K562 treated with DMSO at 1 percent for 12 hours (cell line): ENCODE data around the gene LRRC56. TPM values are rescaled to one million over a fixed set of nuclear protein-coding genes. Genes with fewer than 3 reads are reported as not detected.

Experiments
- total RNA-seq: library from RNA; unstranded; fragments of 300-600 nt; gene quantifications from 2 replicates; pipeline ENCODE4 v1.2.3, GENCODE V29; 2022; ENCODE audit not compliant: insufficient read depth

Gene LRRC56
- total RNA-seq, result 1.9 and 3.7 TPM in 2 replicates

DNA sequence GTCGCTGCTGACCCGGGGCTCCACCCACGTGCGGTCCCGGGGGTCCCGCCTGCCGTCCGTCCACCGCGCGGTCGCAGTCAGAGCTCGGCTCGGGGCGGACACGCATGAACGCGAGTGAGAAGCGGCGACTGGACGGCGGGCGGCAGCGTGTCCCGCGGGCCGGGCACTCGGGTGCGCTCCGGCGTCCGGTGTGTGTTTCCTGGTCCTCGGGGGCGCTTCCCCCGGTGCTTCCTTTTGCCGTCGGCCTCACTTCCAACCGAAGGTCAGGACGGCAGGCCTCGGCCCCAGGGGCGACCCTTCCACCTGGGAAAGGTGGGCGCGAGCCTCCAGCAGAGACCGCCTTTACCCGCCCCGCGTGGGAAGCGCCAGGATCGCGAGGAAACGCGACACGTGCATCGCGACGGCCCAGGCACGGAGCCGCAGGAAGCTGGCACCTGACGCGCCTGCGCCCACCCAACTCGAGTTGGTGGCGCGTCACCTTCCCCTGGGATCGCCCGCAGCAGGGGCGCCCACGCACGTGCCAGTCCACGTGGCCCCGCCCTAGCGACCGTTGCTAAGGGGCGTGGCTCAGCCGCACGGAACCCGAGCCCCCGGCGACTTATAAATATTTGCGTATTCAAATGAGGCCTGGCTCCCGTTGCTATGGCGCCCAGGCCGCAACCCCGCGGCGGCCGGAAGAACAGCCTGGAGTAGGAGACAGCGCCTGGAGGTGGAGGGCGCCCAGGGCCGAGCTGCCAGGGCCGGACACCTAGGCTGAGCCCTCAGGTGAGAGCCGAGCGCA, at the start of gene LRRC56:
Gene LRRC56, plus strand, starts transcription at position 687 of the 781 bp plus-strand sequence. CDS start 3,158 bp downstream, outside the sequence.

GRCh38 chr11:506995-507726, 30.2 kb upstream of the LRRC56 start, which contains the start of gene RNH1:
TSS of gene RNH1 (minus strand) at chr11:507242. CDS start at chr11:502162, 5,080 bp downstream.

DNA sequence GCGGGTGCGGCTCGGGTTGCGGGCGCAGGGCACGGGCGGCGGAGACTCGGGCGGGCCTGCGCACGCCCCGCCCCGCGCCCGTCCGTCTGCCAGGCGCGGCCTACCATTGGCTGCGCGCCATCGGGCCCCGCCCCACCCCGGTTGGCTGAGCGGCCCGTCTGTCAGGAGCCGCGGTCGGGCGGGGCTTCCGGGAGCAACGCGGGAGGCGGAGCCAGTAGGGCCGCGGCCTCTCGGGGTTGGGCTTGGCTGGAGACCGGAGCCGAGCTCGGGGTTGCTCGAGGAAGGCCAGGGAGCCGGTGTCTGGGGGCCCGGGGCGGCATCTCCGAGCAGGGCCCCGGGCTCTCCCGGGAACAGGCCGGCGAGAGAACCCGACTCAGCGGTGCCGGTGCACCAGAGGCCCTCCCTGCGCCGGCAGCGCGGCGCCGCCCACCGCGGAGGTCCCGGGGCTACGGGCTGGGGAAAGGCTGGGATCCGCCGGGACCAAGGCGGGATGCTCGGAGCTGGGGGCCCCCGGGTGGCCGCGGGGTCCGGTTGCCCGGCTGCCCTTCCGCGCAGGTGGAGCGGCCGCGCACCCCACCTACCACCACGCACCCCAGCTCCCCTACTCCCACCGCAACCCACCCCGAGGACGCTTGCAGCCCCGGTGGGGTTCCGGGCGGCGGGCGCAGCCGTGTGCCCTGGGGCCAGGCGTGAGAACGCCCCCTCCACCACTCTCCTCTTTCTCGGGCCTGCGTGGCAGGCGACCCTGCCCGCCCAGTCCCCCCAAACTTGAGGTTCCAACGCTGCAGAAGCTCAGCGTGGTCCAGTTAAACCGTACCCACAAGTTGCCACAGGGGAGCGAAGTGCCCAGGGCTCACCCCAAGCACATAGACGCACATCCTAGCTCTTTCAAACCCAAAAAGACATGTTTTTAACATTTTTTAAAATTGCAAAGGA, 1.5 kb upstream of the LRRC56 start, which contains the start of gene HRAS:
Gene HRAS, minus strand, starts transcription at position 58 of the 936 bp plus-strand sequence.

DNA sequence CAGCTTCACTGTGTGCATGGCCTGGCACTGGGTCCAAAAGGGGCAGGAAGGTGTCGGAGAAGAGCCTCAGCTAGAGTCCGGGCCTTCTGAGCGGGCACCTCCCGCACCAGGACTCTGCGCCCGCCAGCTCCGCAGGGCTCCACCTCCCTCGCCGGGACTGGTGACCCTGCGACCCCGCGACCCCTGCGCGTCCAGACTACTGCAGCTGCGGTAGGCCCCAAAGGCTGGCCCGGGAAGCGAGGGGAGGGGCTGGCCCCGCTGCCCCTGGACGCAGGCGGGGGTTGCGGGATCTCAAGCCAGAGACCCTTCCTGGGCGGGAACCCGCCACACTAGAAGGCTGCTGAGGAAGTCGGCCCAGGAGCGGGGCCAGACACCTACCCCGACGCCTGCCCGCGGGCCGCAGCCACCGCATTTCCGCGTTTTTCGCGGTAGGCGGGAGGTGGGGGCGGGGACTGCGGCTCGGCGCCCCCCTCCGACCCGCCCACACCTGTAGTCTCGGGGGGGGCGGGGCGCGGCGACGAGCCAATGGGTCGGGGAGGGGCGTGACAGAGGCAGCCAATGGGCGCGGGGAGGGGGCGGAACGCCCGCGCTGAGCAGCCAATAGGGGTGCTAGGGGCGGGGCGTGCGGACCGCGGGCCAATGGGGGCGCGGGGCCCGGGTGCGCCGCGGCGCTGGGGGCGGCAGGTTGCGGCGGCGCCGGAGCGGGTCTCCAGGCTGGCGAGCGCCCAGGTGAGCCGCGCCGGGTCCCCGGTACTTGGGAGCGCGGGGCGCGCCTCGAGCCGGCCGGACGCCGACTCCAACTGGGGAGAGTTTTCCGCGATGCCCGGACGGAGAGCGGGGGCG, 23.2 kb downstream of the LRRC56 start, which contains the start of the genes LMNTD2 and RASSF7:
Gene LMNTD2, minus strand, starts transcription at position 434 of the 843 bp plus-strand sequence. Its CDS starts 22 bp downstream, at position 412.
Gene RASSF7, plus strand, starts transcription at position 666 of the 843 bp plus-strand sequence. CDS start 799 bp downstream, outside the sequence.

DNA sequence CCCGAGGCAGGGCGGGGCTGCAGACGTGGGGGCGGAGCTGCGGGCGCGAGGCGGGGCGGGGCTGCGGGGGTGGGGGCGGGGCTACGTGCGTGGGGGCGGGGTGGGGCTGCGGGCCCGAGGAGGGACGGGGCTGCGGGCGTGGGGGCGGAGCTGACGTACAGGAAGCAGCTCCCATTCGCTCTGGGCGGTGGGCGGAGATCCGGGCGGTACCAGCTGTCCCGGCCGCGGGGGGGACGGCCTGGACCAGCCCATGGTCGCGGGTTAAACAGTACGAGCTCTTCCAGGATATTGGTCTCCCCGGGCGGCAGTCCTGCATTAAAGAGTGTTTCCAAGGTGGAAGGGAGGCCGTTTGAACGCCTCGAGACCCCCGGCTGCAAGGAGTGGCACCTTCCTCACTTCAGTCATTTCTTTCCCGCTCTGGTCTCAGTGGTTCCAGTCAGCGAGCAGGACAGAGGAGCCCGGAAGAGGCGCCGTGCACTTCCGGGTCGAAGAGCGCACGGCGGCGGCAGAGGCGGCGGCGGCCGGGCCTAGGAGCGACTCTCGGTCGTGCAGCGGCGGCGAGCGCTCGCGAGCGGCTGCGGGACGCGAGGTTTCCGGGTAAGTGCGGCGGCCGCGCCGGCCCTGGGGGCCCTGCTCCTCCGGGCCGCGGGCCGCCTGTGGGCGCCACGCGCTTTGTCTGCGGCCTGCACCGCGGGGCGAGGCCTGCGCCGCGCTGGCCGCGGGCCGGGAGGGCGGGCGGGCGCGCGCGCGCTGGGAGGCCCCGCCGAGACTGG, 38.9 kb downstream of the LRRC56 start, which contains the start of gene PHRF1:
Gene PHRF1, plus strand, starts transcription at position 475 of the 773 bp plus-strand sequence. CDS start 5,043 bp downstream, outside the sequence.

Other genes starting within 250 kb of the LRRC56 start
- gene PGGHG, start 248.4 kb upstream of the LRRC56 start, total RNA-seq, result 18.9 and 35.8 TPM in 2 replicates
- not detected in 2 replicates for gene IFITM5, start 238.0 kb upstream of the LRRC56 start, total RNA-seq
- gene IFITM2, start 229.7 kb upstream of the LRRC56 start, total RNA-seq, result 303 and 402 TPM in 2 replicates
- 692 and 697 TPM in 2 replicates for gene IFITM1, start 223.5 kb upstream of the LRRC56 start, total RNA-seq
- gene IFITM3, start 216.7 kb upstream of the LRRC56 start, total RNA-seq, result 195 and 221 TPM in 2 replicates
- 14.1 and 23.4 TPM in 2 replicates for gene B4GALNT4, start 168.0 kb upstream of the LRRC56 start, total RNA-seq
- gene PKP3, start 143.3 kb upstream of the LRRC56 start, total RNA-seq, result 59.0 and 60.2 TPM in 2 replicates
- 155 and 218 TPM in 2 replicates for gene SIGIRR, start 122.5 kb upstream of the LRRC56 start, total RNA-seq
- 5.6 and 11.0 TPM in 2 replicates for gene ANO9, start 95.5 kb upstream of the LRRC56 start, total RNA-seq
- gene PTDSS2, start 87.2 kb upstream of the LRRC56 start, total RNA-seq, result 48.3 and 52.0 TPM in 2 replicates
- gene RNH1, start 30.3 kb upstream of the LRRC56 start, total RNA-seq, result 164 and 185 TPM in 2 replicates
- 30.0 and 51.1 TPM in 2 replicates for gene HRAS, start 2.0 kb upstream of the LRRC56 start, total RNA-seq
- gene LMNTD2, start 23.2 kb downstream of the LRRC56 start, total RNA-seq, result 2.0 and 2.8 TPM in 2 replicates
- 40.8 and 66.7 TPM in 2 replicates for gene RASSF7, start 23.4 kb downstream of the LRRC56 start, total RNA-seq
- 9.8 and 21.1 TPM in 2 replicates for gene PHRF1, start 38.9 kb downstream of the LRRC56 start, total RNA-seq
- gene IRF7, start 78.4 kb downstream of the LRRC56 start, total RNA-seq, result 41.5 and 44.6 TPM in 2 replicates
- not detected in 2 replicates for gene CDHR5, start 87.4 kb downstream of the LRRC56 start, total RNA-seq
- gene SCT, start 89.7 kb downstream of the LRRC56 start, total RNA-seq, result not detected in 2 replicates
- 0.88 and 1.6 TPM in 2 replicates for gene DRD4, start 99.7 kb downstream of the LRRC56 start, total RNA-seq
- 51.5 and 67.2 TPM in 2 replicates for gene DEAF1, start 157.7 kb downstream of the LRRC56 start, total RNA-seq
- 19.1 and 32.6 TPM in 2 replicates for gene TMEM80, start 158.3 kb downstream of the LRRC56 start, total RNA-seq
- 5.2 and 7.1 TPM in 2 replicates for gene EPS8L2, start 168.7 kb downstream of the LRRC56 start, total RNA-seq
- 543 and 606 TPM in 2 replicates for gene TALDO1, start 209.9 kb downstream of the LRRC56 start, total RNA-seq
- 27.5 and 66.9 TPM in 2 replicates for gene GATD1, start 240.0 kb downstream of the LRRC56 start, total RNA-seq